Ramos (cell line): ENCODE measurements around the gene RAD9A.
"Not testable (repeated sequence)": the region's sequence is repeated elsewhere in the genome, so short reads cannot be mapped to it uniquely, and the experiment has no call there.

Experiments
- in situ Hi-C: fragments of 300-500 bp; cut with MboI; formaldehyde crosslinking; loops from one replicate; pipeline ENCODE4 v1.14.3; 2022; ENCODE audit warnings: low sequenced_read_pairs; ENCODE audit not compliant: unreplicated experiment

RAD9A gene

GRCh38 chr11:67419325-67420049 is 27.7 kb downstream of the RAD9A start:
- in situ Hi-C loops: no loop called here

DNA sequence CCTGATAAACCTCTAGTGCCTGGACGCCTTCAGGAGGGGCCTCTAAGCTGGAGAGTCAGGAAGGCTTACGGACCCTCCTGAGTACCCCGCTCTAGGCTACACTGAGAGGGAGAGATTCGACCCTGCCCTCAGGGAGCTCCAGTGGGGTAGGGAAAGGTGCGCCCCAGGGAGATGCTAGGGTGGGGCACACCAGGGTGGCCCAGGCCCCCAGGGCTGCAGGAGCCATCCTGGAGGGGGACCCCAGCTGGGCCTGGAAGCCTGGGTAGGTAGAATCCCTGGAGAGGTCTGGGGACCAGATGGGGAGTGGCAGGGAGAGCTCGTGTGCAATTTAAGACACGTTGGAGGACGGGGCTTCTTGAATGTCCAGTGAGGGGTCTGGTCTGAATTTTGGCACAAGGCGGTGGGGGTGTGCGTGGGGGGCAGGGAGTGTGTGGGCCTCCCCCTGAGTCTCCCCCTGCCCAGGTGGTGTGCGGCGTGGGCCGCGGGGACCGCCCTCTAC is 28.4 kb downstream of the RAD9A start:
- in situ Hi-C loops: no loop called here

- in situ Hi-C loops: no loop called here
Measured at GRCh38 chr11:67420646-67421429, 29.1 kb downstream of the RAD9A start.

- in situ Hi-C loops: no loop called here
Measured at GRCh38 chr11:67421430-67422031, 29.7 kb downstream of the RAD9A start.

- in situ Hi-C loops: no loop called here
Measured at GRCh38 chr11:67422891-67423290, 31.1 kb downstream of the RAD9A start.

- in situ Hi-C loops: no loop called here
Measured at GRCh38 chr11:67423466-67423865, 31.7 kb downstream of the RAD9A start.

- in situ Hi-C loops: no loop called here
Measured at GRCh38 chr11:67423891-67424613, 32.3 kb downstream of the RAD9A start.

GRCh38 chr11:67427364-67427859 is 35.6 kb downstream of the RAD9A start:
- in situ Hi-C loops: not testable (repeated sequence)

- in situ Hi-C loops: no loop called here
Measured at GRCh38 chr11:67428052-67429001, 36.5 kb downstream of the RAD9A start, which contains the start of gene RPS6KB2. Gene RPS6KB2 (plus strand): TSS chr11:67428494. CDS start chr11:67428546, 52 bp downstream.

DNA sequence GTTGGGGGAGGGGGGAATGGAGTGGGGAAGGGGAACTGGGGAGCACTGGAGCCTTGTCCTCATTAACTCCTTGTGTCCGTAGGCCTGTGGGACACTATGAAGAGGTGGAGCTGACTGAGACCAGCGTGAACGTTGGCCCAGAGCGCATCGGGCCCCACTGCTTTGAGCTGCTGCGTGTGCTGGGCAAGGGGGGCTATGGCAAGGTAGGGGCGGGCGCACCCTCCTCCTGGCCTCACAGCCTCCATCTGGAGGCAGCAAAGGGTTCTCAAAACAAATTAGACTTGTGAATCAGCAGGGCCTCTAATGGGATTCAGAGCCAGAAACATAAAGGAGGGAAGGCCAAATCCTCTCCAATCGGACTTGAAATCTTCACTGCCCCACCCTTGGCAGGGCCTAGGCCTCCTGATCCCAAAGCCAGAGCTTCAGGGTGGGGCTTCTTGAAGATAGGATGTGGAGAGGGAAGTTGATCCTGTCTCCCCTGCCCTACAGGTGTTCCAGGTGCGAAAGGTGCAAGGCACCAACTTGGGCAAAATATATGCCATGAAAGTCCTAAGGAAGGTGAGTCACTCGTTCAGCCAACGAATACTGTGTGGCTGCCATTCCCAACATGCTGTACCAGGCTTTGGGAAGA is 37.4 kb downstream of the RAD9A start:
- in situ Hi-C loops: no loop called here

GRCh38 chr11:67429722-67430121 is 37.9 kb downstream of the RAD9A start:
- in situ Hi-C loops: no loop called here

GRCh38 chr11:67431346-67432249 is 39.8 kb downstream of the RAD9A start:
- in situ Hi-C loops: no loop called here

DNA sequence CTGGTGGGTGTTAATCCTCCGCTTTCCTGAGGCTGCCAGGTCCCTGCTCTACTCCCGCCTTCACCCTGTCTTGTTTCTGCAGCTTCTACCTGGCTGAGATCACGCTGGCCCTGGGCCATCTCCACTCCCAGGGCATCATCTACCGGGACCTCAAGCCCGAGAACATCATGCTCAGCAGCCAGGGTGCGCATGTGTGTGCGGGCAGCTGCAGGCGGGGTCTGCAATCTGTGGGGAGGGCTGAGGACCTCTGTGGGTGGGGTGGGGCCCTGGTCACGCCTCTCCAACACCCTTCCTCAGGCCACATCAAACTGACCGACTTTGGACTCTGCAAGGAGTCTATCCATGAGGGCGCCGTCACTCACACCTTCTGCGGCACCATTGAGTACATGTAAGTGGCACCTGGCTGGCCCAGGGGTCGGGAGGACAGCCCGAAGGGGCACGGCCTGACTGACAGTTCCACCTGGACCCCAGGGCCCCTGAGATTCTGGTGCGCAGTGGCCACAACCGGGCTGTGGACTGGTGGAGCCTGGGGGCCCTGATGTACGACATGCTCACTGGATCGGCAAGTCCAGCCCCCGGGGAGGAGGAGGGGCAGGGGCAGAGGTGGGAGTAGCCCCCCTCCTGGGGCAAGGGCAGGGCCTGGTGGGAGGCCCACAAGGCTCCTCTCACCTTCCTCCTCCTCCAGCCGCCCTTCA is 41.0 kb downstream of the RAD9A start:
- in situ Hi-C loops: no loop called here

- in situ Hi-C loops: no loop called here
Measured at GRCh38 chr11:67433536-67434394, 42.0 kb downstream of the RAD9A start.

- in situ Hi-C loops: no loop called here
Measured at GRCh38 chr11:67434395-67434881, 42.7 kb downstream of the RAD9A start.
